ENCODE data around the gene ZNHIT6.
A peak's percentile ranks its signal among the peaks of the same experiment; 100 is the strongest.

The ZNHIT6 gene

DNA sequence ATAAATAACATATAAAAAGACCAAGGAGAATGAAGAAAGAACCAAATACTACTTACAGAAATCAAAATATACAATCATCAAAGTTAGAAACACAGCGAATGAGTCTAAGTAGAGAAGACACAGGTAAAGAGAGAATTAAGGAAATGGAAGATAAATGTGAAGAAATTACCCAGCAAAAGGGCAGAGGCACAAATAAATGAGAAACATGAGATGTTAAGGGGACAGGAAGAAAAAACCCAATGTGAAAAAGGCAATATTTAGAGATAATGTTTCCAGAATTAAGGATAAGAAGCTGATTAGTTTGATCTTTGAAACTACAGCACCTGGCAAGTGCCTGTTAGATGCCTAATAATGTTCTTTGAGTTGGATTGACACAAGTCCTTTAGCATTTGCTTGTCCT is 86.8 kb downstream of the ZNHIT6 start:
- DNase-seq (ENCODE audit: low read depth): no peak

DNA sequence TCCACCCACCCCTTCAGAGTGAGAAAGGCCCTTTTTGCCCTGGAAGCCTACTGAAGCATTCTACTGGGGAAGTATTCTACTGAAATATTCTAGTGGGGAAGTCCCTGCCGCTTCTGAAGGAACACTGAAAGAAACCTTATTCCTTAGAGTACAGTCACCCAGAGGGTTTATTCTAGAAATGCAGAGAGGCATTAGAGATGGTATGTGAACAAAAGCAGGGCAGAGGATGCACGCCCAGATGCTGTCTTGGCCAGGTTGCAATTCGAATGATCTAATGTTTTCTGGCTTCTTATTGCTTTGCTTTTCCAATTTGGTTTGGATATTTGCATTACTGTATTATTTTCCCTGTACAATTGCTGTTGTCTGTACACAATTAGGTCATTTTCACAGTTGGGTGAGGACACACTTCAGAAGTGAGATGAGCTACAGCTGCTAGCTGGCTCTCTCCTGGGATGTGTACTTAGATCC is 90.6 kb downstream of the ZNHIT6 start:
- DNase-seq (ENCODE audit: low read depth): no peak

DNA sequence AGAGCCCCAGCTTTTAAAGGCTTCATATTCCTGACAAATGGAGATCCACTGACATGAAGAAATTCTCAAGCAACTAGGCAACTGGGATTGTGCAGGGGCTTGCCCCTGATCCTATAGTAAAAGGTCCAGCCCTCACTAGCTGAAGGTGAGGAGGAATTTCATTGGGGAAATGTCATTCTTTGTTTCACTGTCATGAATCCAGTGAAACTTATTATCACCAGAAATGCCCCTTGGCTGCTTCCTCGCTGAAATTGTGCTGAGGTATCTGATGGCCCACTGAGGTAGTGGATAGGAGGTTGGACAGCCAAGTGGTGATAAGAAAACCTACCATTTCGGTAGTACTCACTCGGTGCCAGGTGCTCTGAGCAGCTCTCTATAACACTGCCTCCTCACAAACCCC is 91.5 kb downstream of the ZNHIT6 start:
- DNase-seq (ENCODE audit: low read depth): no peak

DNA sequence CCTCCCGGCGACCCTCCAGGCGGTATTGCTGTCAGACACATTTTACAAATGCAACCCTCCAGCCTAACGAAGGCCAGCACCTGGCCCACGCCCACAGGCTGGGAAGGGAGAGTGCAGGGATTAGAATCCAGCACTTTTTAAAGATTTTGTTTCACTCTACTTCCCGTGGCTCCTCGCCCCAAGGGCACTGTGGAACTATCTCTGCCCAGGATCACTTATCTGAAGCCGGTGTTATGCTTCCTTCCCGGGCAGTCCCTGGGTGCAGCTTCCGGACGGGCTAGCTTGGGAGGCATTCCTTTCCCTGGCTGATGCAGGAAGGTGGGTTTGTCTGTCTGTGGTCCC is 91.9 kb downstream of the ZNHIT6 start:
- no peak for DNase-seq (ENCODE audit: low read depth)

- no peak for DNase-seq (ENCODE audit: low read depth)
Measured at GRCh38 chr1:85615586-85616363, 92.5 kb downstream of the ZNHIT6 start.

DNA sequence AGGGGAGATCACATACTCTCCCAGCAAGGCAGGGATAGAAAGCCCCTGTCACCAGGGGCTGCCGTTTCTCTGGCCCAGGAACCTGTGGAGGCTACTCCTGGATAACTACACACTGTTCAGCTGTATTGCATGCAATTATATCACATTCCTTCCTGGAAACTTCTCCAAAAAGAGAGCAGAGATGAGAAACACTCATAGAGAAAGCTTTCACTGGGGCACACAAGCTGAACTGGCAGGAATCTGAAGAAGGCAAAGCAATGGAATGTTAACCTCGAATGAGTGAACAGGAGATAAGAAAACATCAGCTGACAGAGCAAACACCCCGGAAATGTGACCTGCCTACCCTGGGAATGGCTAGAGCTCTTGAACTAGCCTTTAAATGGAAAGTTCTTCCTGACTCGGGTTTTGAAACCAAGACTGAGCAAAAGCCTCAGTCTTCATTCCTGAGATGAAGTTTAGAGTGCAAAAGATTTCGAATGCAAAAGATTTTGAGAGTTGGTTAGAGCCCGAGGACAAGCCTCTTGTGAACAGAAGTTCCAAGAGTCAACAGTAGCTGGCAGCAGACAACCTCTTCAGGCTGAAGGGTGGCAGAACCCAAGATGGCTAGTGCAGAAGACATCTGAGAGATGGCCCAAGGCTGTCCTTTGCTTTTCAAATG is 95.4 kb downstream of the ZNHIT6 start:
- peak; percentile 90 for DNase-seq (ENCODE audit: low read depth)

DNA sequence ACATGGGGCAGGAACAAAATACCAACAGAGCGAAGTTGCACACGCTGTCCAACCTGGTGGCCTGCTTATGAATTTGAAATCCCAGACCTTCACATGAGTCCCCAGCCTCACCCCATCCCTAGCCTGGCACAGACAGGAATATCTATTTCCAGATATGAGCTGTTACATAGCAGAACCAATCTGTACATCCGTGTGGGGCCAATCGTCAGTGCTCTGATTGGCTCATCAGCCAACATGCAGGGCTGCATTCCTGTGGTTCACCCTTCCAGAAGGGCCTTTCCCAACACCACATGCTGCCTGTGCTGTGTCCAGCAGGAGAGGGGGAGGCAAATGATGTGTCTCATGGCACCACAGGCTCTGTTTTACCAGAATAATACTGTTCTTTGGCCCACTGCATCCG is 96.4 kb downstream of the ZNHIT6 start:
- peak; percentile 100 for DNase-seq (ENCODE audit: low read depth)

GRCh38 chr1:85611425-85611824 is 96.8 kb downstream of the ZNHIT6 start:
- peak; percentile 82 for DNase-seq (ENCODE audit: low read depth)

- no peak for DNase-seq (ENCODE audit: low read depth)
Measured at GRCh38 chr1:85609976-85610375, 98.3 kb downstream of the ZNHIT6 start.

- no peak for DNase-seq (ENCODE audit: low read depth)
Measured at GRCh38 chr1:85608851-85609250, 99.4 kb downstream of the ZNHIT6 start.

DNA sequence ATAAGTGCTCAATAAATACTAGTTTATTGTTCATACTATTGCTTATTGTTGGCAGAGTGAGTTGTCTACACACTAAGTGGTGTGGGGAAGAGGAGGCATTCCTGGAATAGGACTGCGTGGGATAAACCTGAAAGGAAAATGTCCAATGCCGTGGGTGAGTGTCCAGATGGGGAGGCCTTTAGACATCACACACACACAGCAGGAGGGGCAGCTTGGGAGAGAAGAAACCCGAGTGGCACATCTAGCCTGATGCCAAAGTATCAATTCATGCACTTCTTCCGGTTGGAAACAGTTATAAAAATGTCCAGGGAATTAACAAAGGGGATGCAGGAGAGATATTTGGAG is 100.3 kb downstream of the ZNHIT6 start:
- DNase-seq (ENCODE audit: low read depth): peak; percentile 37

- peak; percentile 100 for DNase-seq (ENCODE audit: low read depth)
Measured at GRCh38 chr1:85607126-85607920, 100.9 kb downstream of the ZNHIT6 start.

- peak; percentile 69 for DNase-seq (ENCODE audit: low read depth)
Measured at GRCh38 chr1:85606414-85606800, 101.8 kb downstream of the ZNHIT6 start.

GRCh38 chr1:85605484-85606413 is 102.5 kb downstream of the ZNHIT6 start:
- peak; percentile 15 for DNase-seq (ENCODE audit: low read depth)

GRCh38 chr1:85604298-85604997 is 103.8 kb downstream of the ZNHIT6 start:
- DNase-seq (ENCODE audit: low read depth): no peak

DNA sequence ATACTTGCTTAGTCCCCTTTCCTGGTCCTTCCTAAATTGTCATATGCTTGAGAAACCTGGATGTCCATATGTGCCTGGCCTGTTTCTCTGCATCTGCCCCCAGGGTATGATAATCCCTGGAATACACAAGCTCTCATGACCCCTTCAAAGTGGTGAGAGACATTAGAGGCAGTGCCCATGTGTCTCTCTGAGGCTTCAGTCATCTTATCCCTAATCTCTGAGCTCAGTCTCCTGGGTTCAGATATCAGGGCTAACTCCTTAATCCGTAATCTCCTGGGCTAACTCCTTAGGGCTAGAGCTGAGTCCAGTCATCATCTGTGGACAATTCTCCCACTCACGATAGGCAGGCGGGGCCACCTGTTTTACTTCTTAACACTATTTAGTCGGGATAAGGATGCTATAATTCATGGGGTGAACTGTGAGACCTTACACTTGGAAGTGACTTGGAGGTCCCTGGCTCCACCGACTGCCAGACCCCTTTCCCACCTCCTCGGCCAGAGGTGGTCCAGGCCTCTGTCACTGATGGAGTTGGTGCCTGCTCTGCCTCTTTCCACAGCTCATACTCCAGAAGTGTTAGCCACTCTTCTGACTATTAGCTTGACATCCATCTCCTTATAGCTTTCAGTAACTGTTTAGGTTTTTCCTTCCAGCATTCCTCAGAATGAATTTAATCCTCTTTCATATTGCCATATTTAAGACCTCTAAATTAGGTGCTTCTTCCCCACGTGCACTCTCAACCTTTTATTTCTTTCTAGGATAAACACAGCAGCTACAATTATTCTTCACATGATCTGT is 105.0 kb downstream of the ZNHIT6 start:
- no peak for DNase-seq (ENCODE audit: low read depth)

- DNase-seq (ENCODE audit: low read depth): no peak
Measured at GRCh38 chr1:85602571-85602970, 105.7 kb downstream of the ZNHIT6 start.

DNA sequence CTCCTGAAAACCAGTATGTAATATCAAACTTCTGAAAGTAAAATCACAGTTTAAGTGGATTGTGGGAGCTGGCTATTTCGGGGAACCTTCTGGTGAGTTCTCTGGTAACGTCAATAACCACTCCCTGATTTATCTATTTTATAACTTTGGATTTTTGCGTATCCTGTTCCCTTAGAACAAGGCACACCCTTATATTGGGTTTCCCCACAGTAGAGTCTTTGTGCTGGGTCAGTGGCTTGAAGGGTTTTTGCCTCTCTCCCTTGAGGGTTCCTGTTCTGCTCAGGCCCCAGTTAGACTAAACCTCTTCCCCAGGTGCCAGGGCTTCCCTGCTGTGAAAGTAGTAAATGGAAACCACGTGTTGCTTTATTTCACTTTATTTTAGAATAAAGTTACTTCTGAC is 106.3 kb downstream of the ZNHIT6 start:
- no peak for DNase-seq (ENCODE audit: low read depth)

- no peak for DNase-seq (ENCODE audit: low read depth)
Measured at GRCh38 chr1:85599681-85600080, 108.6 kb downstream of the ZNHIT6 start.
